Uterus (tissue), 2 donors: ENCODE data around the gene RNF5.

Source experiments
- CTCF ChIP-seq, 4 experiments: fragments of 200-600 bp in 2 of 4; fragments of 450-650 bp in 2 of 4; sonication (generic) in 2 of 4; IDR thresholded peaks; one replicate each; pipeline ENCODE4 v1.5.1; 2016 to 2019; ENCODE audit warnings: antibody characterized with exemption in 4 of 4, mild to moderate bottlenecking in 2 of 4, moderate library complexity in 1 of 4
- POLR2A ChIP-seq, 2 donors: fragments of 450-650 bp; IDR thresholded peaks; one replicate each; pipeline ENCODE4 v1.6.1; 2016; ENCODE audit warnings: antibody characterized with exemption in 2 of 2, mild to moderate bottlenecking in 1 of 2, moderate library complexity in 1 of 2

GRCh38 chr6:32222333-32223230, 44.4 kb downstream of the RNF5 start:
- TF ChIP-seq CTCF (IDR thresholded peaks at IDR 0.05) (no peak), POLR2A (IDR thresholded peaks at IDR 0.05) (no peak)
